Measurements from ENCODE around the gene LRRC8D.

The LRRC8D gene

GRCh38 chr1:89834083-89834704 is 13.4 kb downstream of the LRRC8D start:
- TF ChIP-seq, protein P1, sequence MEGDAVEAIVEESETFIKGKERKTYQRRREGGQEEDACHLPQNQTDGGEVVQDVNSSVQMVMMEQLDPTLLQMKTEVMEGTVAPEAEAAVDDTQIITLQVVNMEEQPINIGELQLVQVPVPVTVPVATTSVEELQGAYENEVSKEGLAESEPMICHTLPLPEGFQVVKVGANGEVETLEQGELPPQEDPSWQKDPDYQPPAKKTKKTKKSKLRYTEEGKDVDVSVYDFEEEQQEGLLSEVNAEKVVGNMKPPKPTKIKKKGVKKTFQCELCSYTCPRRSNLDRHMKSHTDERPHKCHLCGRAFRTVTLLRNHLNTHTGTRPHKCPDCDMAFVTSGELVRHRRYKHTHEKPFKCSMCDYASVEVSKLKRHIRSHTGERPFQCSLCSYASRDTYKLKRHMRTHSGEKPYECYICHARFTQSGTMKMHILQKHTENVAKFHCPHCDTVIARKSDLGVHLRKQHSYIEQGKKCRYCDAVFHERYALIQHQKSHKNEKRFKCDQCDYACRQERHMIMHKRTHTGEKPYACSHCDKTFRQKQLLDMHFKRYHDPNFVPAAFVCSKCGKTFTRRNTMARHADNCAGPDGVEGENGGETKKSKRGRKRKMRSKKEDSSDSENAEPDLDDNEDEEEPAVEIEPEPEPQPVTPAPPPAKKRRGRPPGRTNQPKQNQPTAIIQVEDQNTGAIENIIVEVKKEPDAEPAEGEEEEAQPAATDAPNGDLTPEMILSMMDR (IDR thresholded peaks at IDR 0.05; ENCODE audit: low read depth, low read length, missing control alignments): no peak

GRCh38 chr1:89836252-89837035 is 15.6 kb downstream of the LRRC8D start:
- TF ChIP-seq, protein P1 (IDR thresholded peaks at IDR 0.05; ENCODE audit: low read depth, low read length, missing control alignments): no peak
- DNase-seq (ENCODE audit: low read depth): no peak
- no peak overlapping the region for H3K4me3 ChIP-seq (ENCODE audit: low read depth, low read length)

More at GRCh38 chr1:89834083-89834704, 13.4 kb downstream of the LRRC8D start:
- H3K4me3 ChIP-seq (ENCODE audit: low read depth, low read length): no peak overlapping the region
- no peak for DNase-seq (ENCODE audit: low read depth)

GRCh38 chr1:89837036-89837481 is 16.2 kb downstream of the LRRC8D start:
- TF ChIP-seq, protein P1 (IDR thresholded peaks at IDR 0.05; ENCODE audit: low read depth, low read length, missing control alignments): no peak
- no peak overlapping the region for H3K4me3 ChIP-seq (ENCODE audit: low read depth, low read length)
- no peak for DNase-seq (ENCODE audit: low read depth)

DNA sequence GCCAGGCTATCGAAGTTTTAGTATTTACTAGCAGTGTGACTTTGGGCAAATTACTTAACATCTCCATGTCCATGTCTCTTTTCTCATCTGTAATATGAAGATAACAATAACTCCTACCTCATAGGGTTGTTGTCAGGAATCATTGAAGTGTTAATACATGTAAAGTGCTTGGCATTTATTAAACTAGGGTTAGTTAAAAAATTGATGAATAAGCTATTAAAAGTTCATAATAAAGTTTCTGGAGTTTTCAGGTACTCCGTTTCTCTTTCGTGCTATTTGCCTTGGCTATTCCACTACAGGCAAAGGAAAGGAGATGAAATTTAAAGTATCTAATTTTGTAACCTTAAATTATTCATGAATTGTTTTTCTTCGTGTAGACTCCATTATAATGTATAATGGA is 16.7 kb downstream of the LRRC8D start:
- no peak for DNase-seq (ENCODE audit: low read depth)
- TF ChIP-seq, protein P1 (IDR thresholded peaks at IDR 0.05; ENCODE audit: low read depth, low read length, missing control alignments): no peak
- H3K4me3 ChIP-seq (ENCODE audit: low read depth, low read length): no peak overlapping the region

DNA sequence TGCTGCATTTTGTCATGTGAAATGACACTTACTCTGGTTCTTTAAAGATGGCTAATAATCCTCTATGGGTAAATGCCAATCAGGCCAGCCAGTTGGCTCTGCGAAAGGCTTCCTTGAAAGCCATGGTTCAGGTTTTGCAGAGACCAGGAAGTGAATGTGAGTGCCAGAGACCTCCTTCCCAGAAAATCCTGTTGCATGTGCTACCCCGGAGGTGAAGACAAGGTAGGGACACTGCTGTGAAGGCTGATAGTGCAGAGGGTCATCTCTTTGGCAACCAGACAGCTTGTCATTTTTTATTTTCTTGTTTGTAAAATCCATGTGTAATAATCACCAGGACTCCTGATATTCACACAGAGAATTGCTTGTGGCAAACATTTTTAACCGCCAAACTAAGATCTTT is 18.7 kb downstream of the LRRC8D start:
- DNase-seq (ENCODE audit: low read depth): no peak
- TF ChIP-seq, protein P1 (IDR thresholded peaks at IDR 0.05; ENCODE audit: low read depth, low read length, missing control alignments): no peak
- H3K4me3 ChIP-seq (ENCODE audit: low read depth, low read length): no peak overlapping the region

DNA sequence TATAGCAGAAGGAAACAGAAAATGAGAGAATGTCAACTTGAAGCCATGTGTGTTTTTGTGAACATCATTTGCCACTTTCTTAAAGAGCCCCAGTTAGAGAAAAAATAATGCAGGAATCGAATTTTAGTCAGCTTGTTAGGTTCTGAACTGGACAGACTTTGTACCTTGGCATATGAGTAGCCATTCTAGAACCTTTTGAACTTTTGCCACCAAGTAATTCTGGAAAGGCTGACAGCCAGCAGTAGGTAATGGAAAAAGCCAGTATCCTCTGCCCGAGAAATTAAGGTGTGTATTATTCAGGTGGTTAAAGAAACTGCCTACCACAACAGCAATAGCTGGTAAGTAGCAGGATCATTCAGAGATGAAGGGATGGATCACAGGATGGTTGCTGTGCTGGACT is 20.7 kb downstream of the LRRC8D start:
- H3K4me3 ChIP-seq (ENCODE audit: low read depth, low read length): no peak overlapping the region
- TF ChIP-seq, protein P1 (IDR thresholded peaks at IDR 0.05; ENCODE audit: low read depth, low read length, missing control alignments): no peak
- no peak for DNase-seq (ENCODE audit: low read depth)
